NCI-H524 treated with DMSO at 0.1 percent for 48 hours (cell line): ENCODE results near the gene HOXB4.

Source experiments
- DNase-seq: peaks from one replicate; lab custom pipeline; 2025; lab: John Stamatoyannopoulos, UW

Gene HOXB4

GRCh38 chr17:48589831-48590606 lies 11.9 kb upstream of the HOXB4 start, which contains the start of gene HOXB3:
Gene HOXB3, minus strand, starts transcription at chr17:48590241. Its CDS starts 37,767 bp downstream, at chr17:48552474.
- no peak for DNase-seq

- DNase-seq: no peak
Measured at GRCh38 chr17:48589060-48589830, 11.1 kb upstream of the HOXB4 start.

GRCh38 chr17:48588528-48588927 lies 10.4 kb upstream of the HOXB4 start:
- DNase-seq: no peak

- no peak for DNase-seq
Measured at GRCh38 chr17:48588074-48588415, 9.9 kb upstream of the HOXB4 start.

- no peak for DNase-seq
Measured at GRCh38 chr17:48587276-48588073, 9.3 kb upstream of the HOXB4 start.

- no peak for DNase-seq
Measured at GRCh38 chr17:48586355-48587258, 8.5 kb upstream of the HOXB4 start.

GRCh38 chr17:48584223-48584741 lies 6.1 kb upstream of the HOXB4 start:
- DNase-seq: no peak

GRCh38 chr17:48583708-48584222 lies 5.6 kb upstream of the HOXB4 start:
- no peak for DNase-seq

GRCh38 chr17:48582750-48583069 lies 4.6 kb upstream of the HOXB4 start:
- no peak for DNase-seq

- DNase-seq: no peak
Measured at GRCh38 chr17:48579760-48580554, 1.8 kb upstream of the HOXB4 start.

- no peak for DNase-seq
Measured at GRCh38 chr17:48579471-48579759, 1.3 kb upstream of the HOXB4 start.

- no peak for DNase-seq
Measured at GRCh38 chr17:48578616-48579470, 693 bp upstream of the HOXB4 start.

GRCh38 chr17:48577330-48577945 lies 712 bp downstream of the HOXB4 start:
- DNase-seq: no peak

- no peak for DNase-seq
Measured at GRCh38 chr17:48576479-48577309, 1.5 kb downstream of the HOXB4 start.

- DNase-seq: no peak
Measured at GRCh38 chr17:48575673-48576478, 2.3 kb downstream of the HOXB4 start.

GRCh38 chr17:48575066-48575582 lies 3.0 kb downstream of the HOXB4 start:
- no peak for DNase-seq

- no peak for DNase-seq
Measured at GRCh38 chr17:48574505-48575065, 3.6 kb downstream of the HOXB4 start.
